Omental fat pad (tissue), 4 donors: ENCODE data around the gene DNAJC5G. TPM values are rescaled to one million over a fixed set of nuclear protein-coding genes. Genes with fewer than 3 reads are reported as not detected.
A peak's percentile ranks its signal among the peaks of the same experiment; 100 is the strongest.

Experiments used
- ATAC-seq: fragments of 150-250 bp; one replicate; pipeline ENCODE4 v1.9.1; 2016; ENCODE audit warnings: mild to moderate bottlenecking, moderate library complexity; ENCODE audit not compliant: low FRiP score
- DNase-seq: peaks from one replicate; pipeline ENCODE4 v3.0.0-alpha.2; 2019; ENCODE audit warnings: low spot score
- CTCF ChIP-seq, 3 donors: fragments of 450-650 bp; IDR thresholded peaks; one replicate each; pipeline ENCODE4 v1.5.1; 2016 to 2017; ENCODE audit warnings: antibody characterized with exemption in 3 of 3, mild to moderate bottlenecking in 3 of 3, moderate library complexity in 2 of 3
- total RNA-seq, 4 donors: library from RNA; depleted of rRNA; stranded (reverse); fragments of >200 nt; gene quantifications; one replicate each; pipeline ENCODE4 v1.1.0, GENCODE V29; 2016

Gene DNAJC5G
- total RNA-seq, 4 donors from 2014 or later, result 0.79 TPM; not detected in 3

- no peak for ATAC-seq
- TF ChIP-seq CTCF (IDR thresholded peaks at IDR 0.05), result no peak
- DNase-seq, result no peak
These were observed 24.4 kb upstream of the DNAJC5G start for GRCh38 chr2:27250652-27251379.

GRCh38 chr2:27251766-27252165, 23.5 kb upstream of the DNAJC5G start:
- TF ChIP-seq CTCF (IDR thresholded peaks at IDR 0.05), result no peak
- no peak for DNase-seq
- ATAC-seq, result no peak

DNA sequence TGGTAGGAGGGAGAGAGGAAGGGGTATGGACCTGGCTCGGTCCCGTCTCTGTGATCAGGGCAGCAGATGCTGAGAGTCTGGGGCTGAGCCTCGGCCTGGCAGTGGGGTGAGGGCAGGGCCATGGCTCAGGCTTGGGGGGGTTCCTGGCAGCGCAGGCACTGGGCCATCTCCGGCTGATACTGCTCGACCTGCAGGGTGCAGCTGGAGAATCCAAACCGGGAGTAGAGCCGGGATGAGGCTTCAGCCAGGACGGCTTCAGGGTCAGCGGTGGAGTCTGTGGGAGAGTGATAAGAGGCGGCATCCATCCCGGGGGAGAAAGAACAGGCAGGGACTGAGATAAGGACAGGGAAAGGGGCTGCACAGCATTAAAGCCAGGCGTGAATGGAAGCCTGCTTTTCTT, 20.0 kb upstream of the DNAJC5G start:
- TF ChIP-seq CTCF (IDR thresholded peaks at IDR 0.05), result no peak
- ATAC-seq (no peak), DNase-seq (no peak)

- DNase-seq, result no peak
- no peak for TF ChIP-seq CTCF (IDR thresholded peaks at IDR 0.05)
- ATAC-seq, result peak; percentile 49
These were observed 19.6 kb upstream of the DNAJC5G start for GRCh38 chr2:27255660-27256059.

DNA sequence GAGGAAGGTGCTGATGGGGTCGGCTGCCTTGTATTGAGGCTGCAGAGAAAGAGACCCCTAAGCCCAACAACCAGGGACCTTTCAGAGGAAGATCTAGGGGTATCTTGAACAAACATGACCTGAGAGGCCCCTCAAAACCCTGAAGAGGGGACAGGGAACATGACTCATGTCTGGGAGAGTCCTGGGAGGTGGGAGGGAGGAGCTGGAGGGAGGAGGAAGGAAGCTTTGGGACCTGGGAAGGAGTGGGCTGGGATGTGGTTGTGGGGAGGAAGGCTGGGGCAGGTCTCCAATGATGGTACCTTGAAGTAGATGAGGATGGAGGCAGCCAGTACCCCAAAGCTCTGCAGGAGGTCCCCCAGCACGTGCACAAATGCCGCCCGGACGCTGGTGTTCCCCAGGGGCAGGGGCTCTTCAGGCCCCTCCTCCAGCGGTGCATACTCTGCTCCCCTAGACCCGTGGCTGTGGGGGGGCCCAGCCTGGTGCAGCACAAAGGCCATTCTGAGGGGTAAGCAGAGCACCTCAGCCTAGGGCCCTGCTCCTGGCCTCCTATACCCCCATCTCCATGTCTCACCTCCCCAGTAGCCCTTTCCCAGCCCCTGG, 18.3 kb upstream of the DNAJC5G start:
- no peak for TF ChIP-seq CTCF (IDR thresholded peaks at IDR 0.05)
- no peak for DNase-seq
- no peak for ATAC-seq

GRCh38 chr2:27258051-27258450, 17.2 kb upstream of the DNAJC5G start:
- ATAC-seq (no peak), DNase-seq (no peak)
- TF ChIP-seq CTCF (IDR thresholded peaks at IDR 0.05), result no peak
